ENCODE data around the gene RPL10A.

GRCh38 chr6:35518566-35519312 lies 50.5 kb downstream of the RPL10A start:
- TF ChIP-seq RFX5 (IDR thresholded peaks at IDR 0.05; ENCODE audit: low read length) (no peak), TAF1 (IDR thresholded peaks at IDR 0.05; ENCODE audit: borderline replicate concordance, low read depth, low read length) (no peak), PBX3 (IDR thresholded peaks at IDR 0.05) (no peak), CTCF (IDR thresholded peaks at IDR 0.05) (no peak), FOXJ3 (CRISPR knock-in tag; IDR thresholded peaks at IDR 0.05) (no peak), CHD2 (IDR thresholded peaks at IDR 0.05; ENCODE audit: low read length, partially characterized antibody) (no peak), SMC3 (IDR thresholded peaks at IDR 0.05; ENCODE audit: low read depth, low read length) (no peak), EP300 (IDR thresholded peaks at IDR 0.05; ENCODE audit: borderline replicate concordance in 1 of 2, low read depth in 1 of 2, low read length in 1 of 2) (no peak), POLR2AphosphoS5 (IDR thresholded peaks at IDR 0.05; ENCODE audit: low read depth, low read length) (no peak), MAX (IDR thresholded peaks at IDR 0.05; ENCODE audit: low read depth) (no peak), RCOR1 (IDR thresholded peaks at IDR 0.05; ENCODE audit: low read length) (no peak)

Data from SK-N-SH (cell line).